Measurements from ENCODE around the gene TACR2.

TACR2 gene

GRCh38 chr10:69376662-69377061, 40.1 kb downstream of the TACR2 start:
- Histone ChIP-seq H3K4me2 (no peak overlapping the region), H3K27me3 (ENCODE audit: insufficient read depth, low read depth) (no peaks in the 10 kb centered on the region), H2AFZ (ENCODE audit: low read depth) (no peak overlapping the region), H3K79me2 (ENCODE audit: insufficient read depth, low read depth) (no peaks in the 10 kb centered on the region), H4K20me1 (ENCODE audit: insufficient read depth) (no peaks in the 10 kb centered on the region), H3K4me1 (ENCODE audit: low read depth, poor library complexity, severe bottlenecking) (no peaks in the 10 kb centered on the region), H3K36me3 (ENCODE audit: insufficient read depth) (no peaks in the 10 kb centered on the region), H3K27ac (no peak overlapping the region), H3K9ac (no peak overlapping the region), H3K4me3 (IDR thresholded peaks at IDR 0.05; ENCODE audit: insufficient read depth, low read depth, low read length) (no peak overlapping the region)
- no peak for TF ChIP-seq CTCF (conservative IDR thresholded peaks at IDR 0.05; ENCODE audit: low read depth, low read length)

- Histone ChIP-seq H3K4me3 (IDR thresholded peaks at IDR 0.05; ENCODE audit: insufficient read depth, low read depth, low read length) (no peak overlapping the region), H3K79me2 (ENCODE audit: insufficient read depth, low read depth) (no peaks in the 10 kb centered on the region), H3K36me3 (ENCODE audit: insufficient read depth) (no peaks in the 10 kb centered on the region), H3K4me2 (no peak overlapping the region), H3K27me3 (ENCODE audit: insufficient read depth, low read depth) (no peaks in the 10 kb centered on the region), H4K20me1 (ENCODE audit: insufficient read depth) (no peaks in the 10 kb centered on the region), H3K27ac (no peak overlapping the region), H3K9ac (no peak overlapping the region), H3K4me1 (ENCODE audit: low read depth, poor library complexity, severe bottlenecking) (no peaks in the 10 kb centered on the region), H2AFZ (ENCODE audit: low read depth) (no peak overlapping the region)
- TF ChIP-seq CTCF (conservative IDR thresholded peaks at IDR 0.05; ENCODE audit: low read depth, low read length) = no peak
Observed at GRCh38 chr10:69375307-69376151, 41.2 kb downstream of the TACR2 start.

GRCh38 chr10:69374931-69375306, 41.8 kb downstream of the TACR2 start:
- Histone ChIP-seq H2AFZ (ENCODE audit: low read depth) (no peak overlapping the region), H3K4me2 (no peak overlapping the region), H3K79me2 (ENCODE audit: insufficient read depth, low read depth) (no peaks in the 10 kb centered on the region), H4K20me1 (ENCODE audit: insufficient read depth) (no peaks in the 10 kb centered on the region), H3K27me3 (ENCODE audit: insufficient read depth, low read depth) (no peaks in the 10 kb centered on the region), H3K9ac (no peak overlapping the region), H3K27ac (no peak overlapping the region), H3K4me3 (IDR thresholded peaks at IDR 0.05; ENCODE audit: insufficient read depth, low read depth, low read length) (no peak overlapping the region), H3K4me1 (ENCODE audit: low read depth, poor library complexity, severe bottlenecking) (no peaks in the 10 kb centered on the region), H3K36me3 (ENCODE audit: insufficient read depth) (no peaks in the 10 kb centered on the region)
- TF ChIP-seq CTCF (conservative IDR thresholded peaks at IDR 0.05; ENCODE audit: low read depth, low read length) = no peak

GRCh38 chr10:69374242-69374641, 42.5 kb downstream of the TACR2 start:
- H3K27ac ChIP-seq = no peak overlapping the region
- H3K79me2 ChIP-seq (ENCODE audit: insufficient read depth, low read depth) = no peaks in the 10 kb centered on the region
- no peak overlapping the region for H3K9ac ChIP-seq
- no peaks in the 10 kb centered on the region for H3K4me1 ChIP-seq (ENCODE audit: low read depth, poor library complexity, severe bottlenecking)
- no peak overlapping the region for H3K4me3 ChIP-seq (IDR thresholded peaks at IDR 0.05; ENCODE audit: insufficient read depth, low read depth, low read length)
- no peak overlapping the region for H2AFZ ChIP-seq (ENCODE audit: low read depth)
- H3K36me3 ChIP-seq (ENCODE audit: insufficient read depth) = no peaks in the 10 kb centered on the region
- no peaks in the 10 kb centered on the region for H4K20me1 ChIP-seq (ENCODE audit: insufficient read depth)
- TF ChIP-seq CTCF (conservative IDR thresholded peaks at IDR 0.05; ENCODE audit: low read depth, low read length) = no peak
- no peaks in the 10 kb centered on the region for H3K27me3 ChIP-seq (ENCODE audit: insufficient read depth, low read depth)
- no peak overlapping the region for H3K4me2 ChIP-seq

Data from KMS-11 (cell line).